GM23338 (cell line): ENCODE data around the gene JAKMIP2. TPM values are rescaled to one million over a fixed set of nuclear protein-coding genes. Genes with fewer than 3 reads are reported as not detected.

ENCODE experiments used
- ATAC-seq: fragments of 200-7000 bp; cut with Tn5 transposase; 3 replicates; pipeline ENCODE4 v1.9.1; 2020
- DNase-seq: peaks from one replicate; pipeline ENCODE4 v3.0.0-alpha.2; 2015; ENCODE audit warnings: low spot score
- H2AFZ ChIP-seq: fragments of 200-600 bp; sonication (generic); 2 replicates; pipeline ENCODE4 v1.8.0; 2016; ENCODE audit warnings: antibody characterized with exemption, mild to moderate bottlenecking, moderate library complexity
- H3F3A ChIP-seq: fragments of 200-600 bp; sonication (generic); replicated peaks from 2 replicates; pipeline ENCODE4 v1.8.0; 2017; ENCODE audit warnings: antibody characterized with exemption, mixed run types, low read depth
- H3K27ac ChIP-seq: fragments of 200-600 bp; sonication (generic); 2 replicates; pipeline ENCODE4 v1.6.1; 2016; ENCODE audit warnings: low read depth
- H3K27me3 ChIP-seq: fragments of 200-600 bp; sonication (generic); 2 replicates; pipeline ENCODE4 v1.8.0; 2016; ENCODE audit warnings: mild to moderate bottlenecking, mixed run types, moderate library complexity; ENCODE audit not compliant: insufficient read depth
- H3K36me3 ChIP-seq: fragments of 200-600 bp; sonication (generic); 2 replicates; pipeline ENCODE4 v1.8.0; 2016; ENCODE audit warnings: mild to moderate bottlenecking; ENCODE audit not compliant: insufficient read depth
- H3K4me1 ChIP-seq: fragments of 200-600 bp; sonication (generic); 2 replicates; pipeline ENCODE4 v1.8.0; 2016; ENCODE audit warnings: mild to moderate bottlenecking, moderate library complexity; ENCODE audit not compliant: insufficient read depth
- H3K4me2 ChIP-seq: fragments of 200-600 bp; sonication (generic); 2 replicates; pipeline ENCODE4 v1.7.1; 2017; ENCODE audit warnings: mixed run types
- H3K4me3 ChIP-seq: fragments of 200-600 bp; sonication (generic); 2 replicates; pipeline ENCODE4 v1.6.1; 2016; ENCODE audit warnings: mixed run types
- H3K79me2 ChIP-seq: fragments of 200-600 bp; sonication (generic); replicated peaks from 2 replicates; pipeline ENCODE4 v1.8.0; 2017; ENCODE audit warnings: mild to moderate bottlenecking; ENCODE audit not compliant: insufficient read depth
- H3K9me2 ChIP-seq: fragments of 200-600 bp; sonication (generic); 2 replicates; pipeline ENCODE4 v1.8.0; 2017; ENCODE audit not compliant: insufficient read depth
- H4K20me1 ChIP-seq: fragments of 200-600 bp; sonication (generic); replicated peaks from 2 replicates; pipeline ENCODE4 v1.8.0; 2017; ENCODE audit warnings: mild to moderate bottlenecking; ENCODE audit not compliant: insufficient read depth
- H3K27ac Mint-ChIP-seq: 2 replicates; pipeline ENCODE4 v1.8.0; 2020; ENCODE audit warnings: inconsistent platforms, mild to moderate bottlenecking, moderate library complexity, mixed read lengths
- H3K27me3 Mint-ChIP-seq: 3 replicates; pipeline ENCODE4 v1.8.0; 2022; ENCODE audit warnings: low read depth, mild to moderate bottlenecking, moderate library complexity, mixed read lengths, inconsistent platforms; ENCODE audit not compliant: insufficient read depth, poor library complexity
- H3K36me3 Mint-ChIP-seq: 3 replicates; pipeline ENCODE4 v1.8.0; 2021; ENCODE audit warnings: low read depth, mild to moderate bottlenecking, inconsistent platforms, moderate library complexity, mixed read lengths
- H3K4me1 Mint-ChIP-seq: 3 replicates; pipeline ENCODE4 v1.8.0; 2020; ENCODE audit warnings: mild to moderate bottlenecking, inconsistent platforms, mixed read lengths
- H3K4me3 Mint-ChIP-seq: 3 replicates; pipeline ENCODE4 v1.8.0; 2021; ENCODE audit warnings: moderate library complexity, mild to moderate bottlenecking, inconsistent platforms, mixed read lengths
- H3K9me3 Mint-ChIP-seq: 3 replicates; pipeline ENCODE4 v1.8.0; 2020; ENCODE audit warnings: moderate library complexity, mild to moderate bottlenecking, inconsistent platforms, mixed read lengths
- CREB1 ChIP-seq: fragments of 250-450 bp; sonication (Bioruptor Pico); IDR thresholded peaks from 2 replicates; pipeline ENCODE4 v1.5.0; 2020; ENCODE audit warnings: low read depth, mild to moderate bottlenecking, moderate library complexity
- EZH2 ChIP-seq: fragments of 200-600 bp; sonication (generic); IDR thresholded peaks from one replicate; pipeline ENCODE4 v1.8.0; 2017; ENCODE audit warnings: antibody characterized with exemption, mild to moderate bottlenecking, low read depth; ENCODE audit not compliant: unreplicated experiment
- EZH2phosphoT487 ChIP-seq: fragments of 200-600 bp; sonication (generic); IDR thresholded peaks from one replicate; pipeline ENCODE4 v1.8.1; 2018; ENCODE audit warnings: antibody characterized with exemption; ENCODE audit not compliant: unreplicated experiment
- JUNB ChIP-seq: IDR thresholded peaks from one replicate; pipeline ENCODE4 v1.6.1; 2016; ENCODE audit warnings: antibody characterized with exemption; ENCODE audit not compliant: unreplicated experiment
- NANOG ChIP-seq: IDR thresholded peaks from 2 replicates; pipeline ENCODE4 v1.6.1; 2016; ENCODE audit warnings: antibody characterized with exemption, borderline replicate concordance
- POLR2AphosphoS5 ChIP-seq: IDR thresholded peaks from 2 replicates; pipeline ENCODE4 v1.6.1; 2016; ENCODE audit warnings: antibody characterized with exemption, low read depth
- STAT1 ChIP-seq: IDR thresholded peaks from one replicate; pipeline ENCODE4 v1.6.1; 2016; ENCODE audit warnings: antibody characterized with exemption; ENCODE audit not compliant: unreplicated experiment
- ZNF114 ChIP-seq: fragments of 250-450 bp; sonication (Bioruptor Pico); IDR thresholded peaks from 2 replicates; pipeline ENCODE4 v1.5.0; 2020; ENCODE audit warnings: mild to moderate bottlenecking, moderate library complexity
- ZNF331 ChIP-seq: fragments of 250-450 bp; sonication (Bioruptor Pico); IDR thresholded peaks from 2 replicates; pipeline ENCODE4 v1.5.0; 2020; ENCODE audit warnings: low read depth, mild to moderate bottlenecking, moderate library complexity
- polyA plus RNA-seq: library from polyadenylated mRNA; unstranded; fragments of >200 nt; fragmentation: Nextera tagmentation; extraction: Ambion mirVana; gene quantifications from 2 replicates; pipeline ENCODE4 v1.2.1, GENCODE V29; 2016
- total RNA-seq: library from RNA; depleted of rRNA; stranded (reverse); fragments of >200 nt; shearing (Covaris generic); gene quantifications from 2 replicates; pipeline ENCODE4 v1.2.3, GENCODE V29; 2014
- TF ChIP-seq, protein P1 (sequence below): IDR thresholded peaks from one replicate; pipeline ENCODE4 v1.6.1; 2018; ENCODE audit warnings: antibody characterized with exemption; ENCODE audit not compliant: unreplicated experiment
- TF ChIP-seq, protein P2 (sequence below), 2 experiments: fragments of 200-600 bp in 1 of 2; sonication (generic) in 1 of 2; conservative IDR thresholded peaks; 2 replicates each; pipeline versions ENCODE4 v1.5.1 to v1.6.1; 2016 to 2017; ENCODE audit warnings: antibody characterized with exemption in 2 of 2, low read depth in 2 of 2, mild to moderate bottlenecking in 2 of 2, moderate library complexity in 1 of 2
- TF ChIP-seq, protein P3 (sequence below): fragments of 250-450 bp; sonication (Bioruptor Pico); IDR thresholded peaks from 2 replicates; pipeline ENCODE4 v1.5.0; 2020; ENCODE audit warnings: mild to moderate bottlenecking, moderate library complexity
- TF ChIP-seq, protein P4 (sequence below): IDR thresholded peaks from 2 replicates; pipeline ENCODE4 v1.6.1; 2016; ENCODE audit warnings: antibody characterized with exemption

JAKMIP2 gene
- total and polyA plus RNA-seq, 2 experiments from 2014 or later: 20.5 to 27.2 TPM

DNA sequence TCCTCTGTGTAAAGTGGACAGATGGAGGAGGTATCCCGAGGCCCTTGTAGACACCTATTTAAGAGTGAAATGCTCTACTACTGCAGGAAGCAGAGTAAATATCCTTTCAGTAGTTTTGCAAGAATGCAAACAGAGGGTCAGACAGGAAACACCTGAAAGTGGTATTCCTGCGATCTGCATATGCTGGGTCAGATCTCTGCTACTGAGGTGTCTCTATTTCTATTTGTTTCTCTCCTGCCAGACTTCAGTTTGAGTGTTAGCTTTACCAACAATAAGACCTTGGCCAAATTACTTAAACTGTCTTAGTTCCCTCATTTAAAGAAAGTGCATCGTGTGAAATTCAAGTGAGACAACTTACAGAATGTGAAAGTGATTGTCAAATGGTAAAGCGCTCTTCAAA is 47.6 kb downstream of the JAKMIP2 start:
- no peaks in the 10 kb centered on the region; the same call in 1 of the 2 replicates for H4K20me1 ChIP-seq
- peak; percentile 52 for DNase-seq
- H3K4me3 Mint-ChIP-seq: no peak overlapping the region
- peaks cover 30% of the 10 kb centered on the region for H3K4me1 ChIP-seq
- ATAC-seq: peak; percentile 55; the same call in 2 of the 3 replicates
- peak overlapping the region; percentile 31; the same call in 1 of the 2 replicates for H3K27ac Mint-ChIP-seq
- H3K27me3 ChIP-seq: no peaks in the 10 kb centered on the region
- H3K36me3 ChIP-seq: no peaks in the 10 kb centered on the region
- peak overlapping the region; percentile 37 for H3K4me2 ChIP-seq
- peaks cover 3% of the 10 kb centered on the region; the same call in 2 of the 3 replicates for H3K9me3 Mint-ChIP-seq
- peaks cover 20% of the 10 kb centered on the region for H3K79me2 ChIP-seq
- H3K4me3 ChIP-seq: peak overlapping the region; percentile 6; the same call in 1 of the 2 replicates
- H3K36me3 Mint-ChIP-seq: peaks cover 8% of the 10 kb centered on the region
- H3K9me2 ChIP-seq: no peaks in the 10 kb centered on the region
- H3K27ac ChIP-seq: peak overlapping the region; percentile 74
- H3K27me3 Mint-ChIP-seq: peaks cover 4% of the 10 kb centered on the region
- H2AFZ ChIP-seq: no peak overlapping the region
- TF ChIP-seq, protein P1, sequence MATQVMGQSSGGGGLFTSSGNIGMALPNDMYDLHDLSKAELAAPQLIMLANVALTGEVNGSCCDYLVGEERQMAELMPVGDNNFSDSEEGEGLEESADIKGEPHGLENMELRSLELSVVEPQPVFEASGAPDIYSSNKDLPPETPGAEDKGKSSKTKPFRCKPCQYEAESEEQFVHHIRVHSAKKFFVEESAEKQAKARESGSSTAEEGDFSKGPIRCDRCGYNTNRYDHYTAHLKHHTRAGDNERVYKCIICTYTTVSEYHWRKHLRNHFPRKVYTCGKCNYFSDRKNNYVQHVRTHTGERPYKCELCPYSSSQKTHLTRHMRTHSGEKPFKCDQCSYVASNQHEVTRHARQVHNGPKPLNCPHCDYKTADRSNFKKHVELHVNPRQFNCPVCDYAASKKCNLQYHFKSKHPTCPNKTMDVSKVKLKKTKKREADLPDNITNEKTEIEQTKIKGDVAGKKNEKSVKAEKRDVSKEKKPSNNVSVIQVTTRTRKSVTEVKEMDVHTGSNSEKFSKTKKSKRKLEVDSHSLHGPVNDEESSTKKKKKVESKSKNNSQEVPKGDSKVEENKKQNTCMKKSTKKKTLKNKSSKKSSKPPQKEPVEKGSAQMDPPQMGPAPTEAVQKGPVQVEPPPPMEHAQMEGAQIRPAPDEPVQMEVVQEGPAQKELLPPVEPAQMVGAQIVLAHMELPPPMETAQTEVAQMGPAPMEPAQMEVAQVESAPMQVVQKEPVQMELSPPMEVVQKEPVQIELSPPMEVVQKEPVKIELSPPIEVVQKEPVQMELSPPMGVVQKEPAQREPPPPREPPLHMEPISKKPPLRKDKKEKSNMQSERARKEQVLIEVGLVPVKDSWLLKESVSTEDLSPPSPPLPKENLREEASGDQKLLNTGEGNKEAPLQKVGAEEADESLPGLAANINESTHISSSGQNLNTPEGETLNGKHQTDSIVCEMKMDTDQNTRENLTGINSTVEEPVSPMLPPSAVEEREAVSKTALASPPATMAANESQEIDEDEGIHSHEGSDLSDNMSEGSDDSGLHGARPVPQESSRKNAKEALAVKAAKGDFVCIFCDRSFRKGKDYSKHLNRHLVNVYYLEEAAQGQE: no peak
- TF ChIP-seq ZNF114 (CRISPR knock-in tag): no peak
- no peak for TF ChIP-seq EZH2phosphoT487
- TF ChIP-seq, protein P2, sequence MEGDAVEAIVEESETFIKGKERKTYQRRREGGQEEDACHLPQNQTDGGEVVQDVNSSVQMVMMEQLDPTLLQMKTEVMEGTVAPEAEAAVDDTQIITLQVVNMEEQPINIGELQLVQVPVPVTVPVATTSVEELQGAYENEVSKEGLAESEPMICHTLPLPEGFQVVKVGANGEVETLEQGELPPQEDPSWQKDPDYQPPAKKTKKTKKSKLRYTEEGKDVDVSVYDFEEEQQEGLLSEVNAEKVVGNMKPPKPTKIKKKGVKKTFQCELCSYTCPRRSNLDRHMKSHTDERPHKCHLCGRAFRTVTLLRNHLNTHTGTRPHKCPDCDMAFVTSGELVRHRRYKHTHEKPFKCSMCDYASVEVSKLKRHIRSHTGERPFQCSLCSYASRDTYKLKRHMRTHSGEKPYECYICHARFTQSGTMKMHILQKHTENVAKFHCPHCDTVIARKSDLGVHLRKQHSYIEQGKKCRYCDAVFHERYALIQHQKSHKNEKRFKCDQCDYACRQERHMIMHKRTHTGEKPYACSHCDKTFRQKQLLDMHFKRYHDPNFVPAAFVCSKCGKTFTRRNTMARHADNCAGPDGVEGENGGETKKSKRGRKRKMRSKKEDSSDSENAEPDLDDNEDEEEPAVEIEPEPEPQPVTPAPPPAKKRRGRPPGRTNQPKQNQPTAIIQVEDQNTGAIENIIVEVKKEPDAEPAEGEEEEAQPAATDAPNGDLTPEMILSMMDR (conservative IDR thresholded peaks at IDR 0.05; ENCODE audit: low read depth in 2 of 2): no peak
- no peak for TF ChIP-seq STAT1
- TF ChIP-seq, protein P3, sequence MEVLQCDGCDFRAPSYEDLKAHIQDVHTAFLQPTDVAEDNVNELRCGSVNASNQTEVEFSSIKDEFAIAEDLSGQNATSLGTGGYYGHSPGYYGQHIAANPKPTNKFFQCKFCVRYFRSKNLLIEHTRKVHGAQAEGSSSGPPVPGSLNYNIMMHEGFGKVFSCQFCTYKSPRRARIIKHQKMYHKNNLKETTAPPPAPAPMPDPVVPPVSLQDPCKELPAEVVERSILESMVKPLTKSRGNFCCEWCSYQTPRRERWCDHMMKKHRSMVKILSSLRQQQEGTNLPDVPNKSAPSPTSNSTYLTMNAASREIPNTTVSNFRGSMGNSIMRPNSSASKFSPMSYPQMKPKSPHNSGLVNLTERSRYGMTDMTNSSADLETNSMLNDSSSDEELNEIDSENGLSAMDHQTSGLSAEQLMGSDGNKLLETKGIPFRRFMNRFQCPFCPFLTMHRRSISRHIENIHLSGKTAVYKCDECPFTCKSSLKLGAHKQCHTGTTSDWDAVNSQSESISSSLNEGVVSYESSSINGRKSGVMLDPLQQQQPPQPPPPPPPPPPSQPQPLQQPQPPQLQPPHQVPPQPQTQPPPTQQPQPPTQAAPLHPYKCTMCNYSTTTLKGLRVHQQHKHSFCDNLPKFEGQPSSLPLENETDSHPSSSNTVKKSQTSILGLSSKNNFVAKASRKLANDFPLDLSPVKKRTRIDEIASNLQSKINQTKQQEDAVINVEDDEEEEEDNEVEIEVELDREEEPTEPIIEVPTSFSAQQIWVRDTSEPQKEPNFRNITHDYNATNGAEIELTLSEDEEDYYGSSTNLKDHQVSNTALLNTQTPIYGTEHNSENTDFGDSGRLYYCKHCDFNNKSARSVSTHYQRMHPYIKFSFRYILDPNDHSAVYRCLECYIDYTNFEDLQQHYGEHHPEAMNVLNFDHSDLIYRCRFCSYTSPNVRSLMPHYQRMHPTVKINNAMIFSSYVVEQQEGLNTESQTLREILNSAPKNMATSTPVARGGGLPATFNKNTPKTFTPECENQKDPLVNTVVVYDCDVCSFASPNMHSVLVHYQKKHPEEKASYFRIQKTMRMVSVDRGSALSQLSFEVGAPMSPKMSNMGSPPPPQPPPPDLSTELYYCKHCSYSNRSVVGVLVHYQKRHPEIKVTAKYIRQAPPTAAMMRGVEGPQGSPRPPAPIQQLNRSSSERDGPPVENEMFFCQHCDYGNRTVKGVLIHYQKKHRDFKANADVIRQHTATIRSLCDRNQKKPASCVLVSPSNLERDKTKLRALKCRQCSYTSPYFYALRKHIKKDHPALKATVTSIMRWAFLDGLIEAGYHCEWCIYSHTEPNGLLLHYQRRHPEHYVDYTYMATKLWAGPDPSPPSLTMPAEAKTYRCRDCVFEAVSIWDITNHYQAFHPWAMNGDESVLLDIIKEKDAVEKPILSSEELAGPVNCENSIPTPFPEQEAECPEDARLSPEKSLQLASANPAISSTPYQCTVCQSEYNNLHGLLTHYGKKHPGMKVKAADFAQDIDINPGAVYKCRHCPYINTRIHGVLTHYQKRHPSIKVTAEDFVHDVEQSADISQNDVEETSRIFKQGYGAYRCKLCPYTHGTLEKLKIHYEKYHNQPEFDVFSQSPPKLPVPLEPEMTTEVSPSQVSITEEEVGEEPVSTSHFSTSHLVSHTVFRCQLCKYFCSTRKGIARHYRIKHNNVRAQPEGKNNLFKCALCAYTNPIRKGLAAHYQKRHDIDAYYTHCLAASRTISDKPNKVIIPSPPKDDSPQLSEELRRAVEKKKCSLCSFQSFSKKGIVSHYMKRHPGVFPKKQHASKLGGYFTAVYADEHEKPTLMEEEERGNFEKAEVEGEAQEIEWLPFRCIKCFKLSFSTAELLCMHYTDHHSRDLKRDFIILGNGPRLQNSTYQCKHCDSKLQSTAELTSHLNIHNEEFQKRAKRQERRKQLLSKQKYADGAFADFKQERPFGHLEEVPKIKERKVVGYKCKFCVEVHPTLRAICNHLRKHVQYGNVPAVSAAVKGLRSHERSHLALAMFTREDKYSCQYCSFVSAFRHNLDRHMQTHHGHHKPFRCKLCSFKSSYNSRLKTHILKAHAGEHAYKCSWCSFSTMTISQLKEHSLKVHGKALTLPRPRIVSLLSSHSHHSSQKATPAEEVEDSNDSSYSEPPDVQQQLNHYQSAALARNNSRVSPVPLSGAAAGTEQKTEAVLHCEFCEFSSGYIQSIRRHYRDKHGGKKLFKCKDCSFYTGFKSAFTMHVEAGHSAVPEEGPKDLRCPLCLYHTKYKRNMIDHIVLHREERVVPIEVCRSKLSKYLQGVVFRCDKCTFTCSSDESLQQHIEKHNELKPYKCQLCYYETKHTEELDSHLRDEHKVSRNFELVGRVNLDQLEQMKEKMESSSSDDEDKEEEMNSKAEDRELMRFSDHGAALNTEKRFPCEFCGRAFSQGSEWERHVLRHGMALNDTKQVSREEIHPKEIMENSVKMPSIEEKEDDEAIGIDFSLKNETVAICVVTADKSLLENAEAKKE (CRISPR knock-in tag): no peak
- TF ChIP-seq CREB1 (CRISPR knock-in tag): no peak
- no peak for TF ChIP-seq NANOG
- TF ChIP-seq, protein P4, sequence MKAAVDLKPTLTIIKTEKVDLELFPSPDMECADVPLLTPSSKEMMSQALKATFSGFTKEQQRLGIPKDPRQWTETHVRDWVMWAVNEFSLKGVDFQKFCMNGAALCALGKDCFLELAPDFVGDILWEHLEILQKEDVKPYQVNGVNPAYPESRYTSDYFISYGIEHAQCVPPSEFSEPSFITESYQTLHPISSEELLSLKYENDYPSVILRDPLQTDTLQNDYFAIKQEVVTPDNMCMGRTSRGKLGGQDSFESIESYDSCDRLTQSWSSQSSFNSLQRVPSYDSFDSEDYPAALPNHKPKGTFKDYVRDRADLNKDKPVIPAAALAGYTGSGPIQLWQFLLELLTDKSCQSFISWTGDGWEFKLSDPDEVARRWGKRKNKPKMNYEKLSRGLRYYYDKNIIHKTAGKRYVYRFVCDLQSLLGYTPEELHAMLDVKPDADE: no peak
- no peak for TF ChIP-seq JUNB
- TF ChIP-seq POLR2AphosphoS5: no peak
- TF ChIP-seq ZNF331 (CRISPR knock-in tag): no peak
- no peak for TF ChIP-seq EZH2
- peaks cover 45% of the 10 kb centered on the region for H3K4me1 Mint-ChIP-seq
- no peaks in the 10 kb centered on the region for H3F3A ChIP-seq
